CD4-positive, alpha-beta T cell treated with Interleukin-10 for 1 hour (primary cell): ENCODE measurements around the gene TIAM2.

Experiments
- DNase-seq: peaks from one replicate; pipeline ENCODE4 v3.0.0-alpha.2; 2020

The TIAM2 gene

GRCh38 chr6:155026706-155027045 is 31.6 kb downstream of the TIAM2 start:
- no peak for DNase-seq

GRCh38 chr6:155030148-155030720 is 35.1 kb downstream of the TIAM2 start:
- no peak for DNase-seq

DNA sequence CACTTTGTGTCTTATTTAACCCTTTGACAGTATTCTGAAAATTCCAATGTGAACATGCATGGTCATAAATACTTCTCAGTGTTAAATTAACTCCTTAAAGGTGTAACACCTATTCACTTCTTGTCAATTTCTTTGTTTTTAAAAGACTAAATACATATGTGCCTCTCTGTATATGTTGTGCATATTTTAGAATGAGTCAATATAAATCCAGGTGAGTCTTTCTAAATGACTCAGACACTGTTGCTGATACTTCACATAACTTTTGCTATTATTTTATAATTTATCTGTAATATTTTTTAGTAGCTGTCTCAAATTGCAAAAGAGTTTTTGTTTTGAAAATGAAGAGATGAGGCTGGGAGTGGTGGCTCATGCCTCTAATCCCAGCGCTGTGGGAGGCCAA is 36.0 kb downstream of the TIAM2 start:
- DNase-seq: no peak

DNA sequence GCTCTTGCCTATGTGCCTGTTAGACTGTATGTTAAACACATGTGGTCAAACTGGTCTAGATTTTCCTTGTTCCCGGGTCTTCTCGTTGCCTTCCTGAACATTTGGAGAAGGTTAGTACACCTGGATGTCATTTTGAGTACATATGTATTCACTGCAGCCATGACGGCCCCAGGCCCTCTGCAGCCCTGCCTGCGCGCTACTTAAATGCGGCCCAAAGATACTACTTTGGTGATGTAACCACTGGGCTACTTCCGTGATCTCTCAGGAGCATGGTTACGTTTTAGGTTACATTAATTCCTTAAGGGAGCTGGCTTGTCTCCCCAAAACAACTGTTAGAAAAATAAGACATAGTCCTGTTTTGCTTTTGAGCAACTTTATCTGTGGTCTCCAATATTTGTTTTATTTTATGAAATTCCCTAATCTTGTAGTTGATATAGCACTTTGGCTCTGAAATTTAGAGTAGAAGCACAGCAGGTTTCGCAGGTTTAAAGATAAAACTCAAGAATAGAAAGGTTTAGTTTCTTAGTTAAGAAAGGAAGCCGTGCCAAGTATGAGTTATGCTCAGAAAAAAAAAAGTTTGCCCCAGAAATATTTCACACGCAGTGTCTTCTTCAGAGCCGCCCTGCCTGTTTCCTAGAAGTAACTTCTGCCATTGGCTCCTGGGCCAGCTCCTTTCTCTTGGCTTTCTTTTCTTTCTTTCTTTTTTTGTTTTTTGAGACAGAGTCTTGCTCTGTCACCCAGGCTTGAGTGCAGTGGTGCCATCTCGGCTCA is 38.1 kb downstream of the TIAM2 start:
- DNase-seq: no peak

DNA sequence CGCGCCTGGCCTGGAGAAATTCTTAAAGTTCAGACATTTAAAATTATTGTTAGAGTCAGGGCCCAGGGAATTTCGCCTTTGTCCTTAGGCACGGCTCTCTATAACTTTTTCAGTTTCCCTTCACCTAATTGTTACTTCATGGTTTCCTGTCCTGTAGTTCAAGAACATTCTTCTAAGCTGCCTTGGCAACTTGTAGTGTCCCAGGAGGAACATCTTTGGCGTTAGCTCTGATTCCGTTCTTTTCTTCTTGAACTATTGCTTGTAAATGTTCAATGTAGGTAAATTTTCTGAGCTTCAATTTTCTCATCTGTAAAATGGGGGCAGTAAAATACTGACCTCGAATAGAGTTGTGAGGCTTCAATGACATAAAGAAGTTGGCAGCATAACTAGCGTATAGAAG is 41.8 kb downstream of the TIAM2 start:
- DNase-seq: no peak

DNA sequence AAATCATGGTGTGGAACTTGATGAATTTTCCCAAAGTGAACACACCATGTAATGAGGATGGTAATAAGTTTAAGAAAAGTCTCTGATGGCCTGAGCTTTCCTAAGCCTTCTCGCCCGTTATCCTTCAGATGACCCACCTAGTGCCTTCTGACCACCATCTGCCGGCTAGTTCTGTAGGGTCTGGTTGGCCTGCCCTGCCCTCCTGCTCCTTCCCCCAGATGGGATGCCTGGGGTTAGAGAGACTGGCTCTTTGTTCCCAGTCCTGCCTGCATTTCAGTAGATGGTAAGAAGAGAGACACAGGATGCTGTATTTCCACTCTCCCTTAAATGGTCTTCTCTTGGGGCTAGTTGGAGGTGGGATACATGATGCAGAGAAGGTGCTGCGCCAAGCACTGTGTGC is 43.0 kb downstream of the TIAM2 start:
- no peak for DNase-seq

GRCh38 chr6:155038527-155038926 is 43.4 kb downstream of the TIAM2 start:
- no peak for DNase-seq

DNA sequence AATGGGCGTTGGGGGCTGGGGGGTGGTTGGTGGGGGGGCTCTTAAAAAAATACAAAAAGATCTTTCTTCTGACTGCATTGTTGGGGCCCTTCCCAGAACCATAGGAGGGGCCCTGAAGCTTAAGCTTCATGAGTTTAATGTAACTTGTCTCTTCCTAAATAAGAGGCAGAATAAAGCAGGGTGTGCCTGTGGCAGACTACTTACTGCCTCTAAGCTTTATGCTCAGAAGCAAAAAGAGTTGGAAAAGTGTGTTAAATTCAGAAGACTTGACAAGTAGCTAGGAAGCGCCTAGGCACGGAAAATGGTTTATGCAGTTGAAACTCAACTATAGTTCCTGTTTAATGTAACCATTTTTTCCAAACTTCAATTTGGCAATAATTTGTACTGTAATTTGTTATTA is 44.5 kb downstream of the TIAM2 start:
- DNase-seq: no peak

- DNase-seq: no peak
These were observed 45.0 kb downstream of the TIAM2 start for GRCh38 chr6:155040154-155040553.

DNA sequence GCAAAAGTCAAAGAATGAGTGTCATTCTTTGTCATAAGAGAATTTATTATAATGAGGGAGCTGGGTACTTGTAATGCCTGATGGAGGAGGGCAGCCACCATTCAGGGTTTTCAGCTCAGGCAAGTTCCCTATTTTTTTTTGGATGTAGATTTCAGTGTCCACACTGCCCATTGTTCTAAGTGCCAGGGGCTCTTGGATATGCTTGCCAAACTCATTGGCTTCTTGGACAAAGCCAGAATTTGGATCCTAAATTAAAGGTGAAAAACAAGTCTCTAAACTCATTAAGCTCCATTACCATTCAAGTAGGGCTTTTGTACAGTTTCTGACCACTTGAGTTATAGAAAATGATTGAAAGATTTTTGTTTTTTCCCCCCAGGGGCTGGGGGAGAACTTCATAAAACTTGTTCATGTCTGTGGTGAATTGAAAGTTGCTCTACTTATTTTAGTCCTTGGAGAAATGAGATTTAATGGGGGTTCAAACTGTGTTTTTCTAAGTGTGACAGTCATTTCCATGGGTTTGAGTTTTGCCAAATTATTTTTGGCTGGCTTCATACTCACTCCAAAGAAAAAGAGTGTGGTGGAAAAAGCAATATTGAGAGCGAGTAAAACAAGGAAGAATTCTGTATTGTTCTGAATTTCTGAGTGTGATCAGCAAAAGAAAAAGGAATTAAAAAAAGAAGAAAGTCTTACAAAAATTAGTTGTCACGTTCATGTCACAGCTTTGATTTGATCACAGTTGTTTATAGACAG is 46.0 kb downstream of the TIAM2 start:
- DNase-seq: no peak

DNA sequence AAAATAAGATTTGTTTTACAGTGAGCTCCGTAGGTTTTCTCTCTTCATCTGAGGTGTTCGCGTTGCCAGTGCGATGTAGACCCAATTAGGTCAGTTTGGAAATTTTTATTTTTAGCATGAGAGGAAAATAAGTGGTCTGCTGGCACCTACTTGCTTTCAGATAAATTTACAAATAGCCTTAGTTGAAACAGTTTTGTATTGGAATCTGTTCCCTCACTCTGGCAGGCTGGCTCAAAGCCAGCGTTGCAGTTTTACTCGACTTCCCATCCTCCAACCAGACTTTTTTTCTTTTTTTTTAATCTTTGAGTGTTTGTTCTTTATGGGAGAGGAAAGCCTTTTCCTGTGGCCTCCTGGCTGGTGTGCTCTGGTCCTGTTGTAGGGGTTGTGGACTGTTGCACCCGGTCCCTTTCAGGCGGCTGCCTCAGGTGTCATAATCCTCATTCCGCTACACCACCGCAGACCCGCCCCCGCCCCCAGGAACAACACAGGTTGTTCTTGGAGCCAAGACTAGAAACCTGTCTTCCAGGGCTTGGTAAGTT is 46.7 kb downstream of the TIAM2 start:
- no peak for DNase-seq

- DNase-seq: no peak
These were observed 47.9 kb downstream of the TIAM2 start for GRCh38 chr6:155042983-155043382.

DNA sequence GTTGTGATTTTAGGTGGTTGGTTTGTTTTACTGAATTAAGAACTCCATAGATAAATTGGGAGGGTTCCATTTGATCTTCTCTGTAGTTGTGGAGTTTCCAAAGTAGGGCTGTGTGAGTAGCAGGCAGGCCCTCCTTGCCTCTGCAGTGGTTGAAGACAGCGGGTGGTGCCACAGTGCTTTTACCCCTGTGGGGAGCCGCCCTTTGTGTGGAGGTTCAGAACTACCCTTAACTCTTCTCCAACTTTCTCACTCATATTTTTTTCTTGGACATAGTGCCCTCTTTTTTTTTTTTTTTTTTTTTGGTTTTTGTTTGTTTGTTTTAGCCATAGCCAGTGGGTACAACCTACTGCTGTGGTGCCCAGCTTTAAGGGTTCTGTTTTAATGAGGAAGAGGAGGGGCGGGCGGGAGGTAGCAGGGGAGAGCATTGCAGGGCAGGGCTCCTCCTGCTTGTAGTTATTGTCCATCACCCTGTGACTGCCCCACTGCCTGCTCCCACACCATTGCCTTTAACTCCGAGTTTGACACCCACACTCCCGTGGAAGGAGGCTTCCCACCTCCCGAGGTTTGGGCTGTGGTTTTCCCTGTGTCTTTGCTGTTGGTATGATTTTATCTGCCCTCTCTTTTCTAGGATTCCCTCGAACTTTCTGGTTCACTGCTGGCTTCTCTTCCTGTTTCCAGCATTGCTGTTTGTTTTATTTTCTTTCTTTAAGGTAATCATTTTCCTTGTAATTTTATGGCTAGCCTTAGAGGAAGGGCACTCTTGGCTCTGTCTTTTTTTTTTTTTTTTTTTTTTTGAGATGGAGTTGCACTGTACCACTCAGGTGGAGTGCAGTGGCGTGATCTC is 50.7 kb downstream of the TIAM2 start:
- DNase-seq: no peak

GRCh38 chr6:155047523-155047922 is 52.4 kb downstream of the TIAM2 start:
- no peak for DNase-seq

- peak; percentile 31 for DNase-seq
These were observed 55.2 kb downstream of the TIAM2 start for GRCh38 chr6:155050311-155050710.

DNA sequence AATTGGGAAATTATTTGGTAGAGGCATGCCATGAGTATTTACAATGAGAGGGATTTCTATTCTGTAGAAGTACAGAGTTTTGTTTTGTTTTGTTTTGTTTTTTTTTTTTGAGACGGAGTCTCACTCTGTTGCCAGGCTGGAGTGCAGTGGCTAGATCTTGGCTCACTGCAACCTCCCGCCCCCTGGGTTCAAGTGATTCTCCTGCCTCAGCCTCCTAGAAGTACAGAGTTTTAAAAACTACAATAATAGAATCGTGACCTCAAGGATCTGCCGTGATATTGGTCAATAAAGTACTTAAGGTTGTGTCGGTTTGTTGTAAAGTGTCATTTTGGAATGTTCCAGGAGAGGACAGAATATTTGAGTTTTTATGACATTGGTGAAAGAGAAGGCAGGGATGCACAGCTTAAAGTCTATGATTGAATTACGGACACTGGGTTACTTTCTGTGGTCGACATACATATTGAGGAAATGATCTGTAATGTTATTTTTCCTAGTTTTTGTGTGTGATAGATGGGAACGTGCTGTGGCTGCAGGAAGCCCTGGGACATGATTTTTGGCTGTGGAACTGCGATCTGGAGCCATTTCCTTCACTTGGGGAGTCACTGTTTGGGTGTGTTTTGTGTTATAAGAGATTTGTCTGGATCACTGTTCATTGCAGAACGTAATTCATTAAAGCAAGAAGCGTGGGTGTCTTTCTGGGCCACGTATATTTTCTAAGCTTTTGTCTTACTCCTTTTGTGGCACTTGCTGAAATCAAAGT is 59.6 kb downstream of the TIAM2 start:
- no peak for DNase-seq

- no peak for DNase-seq
These were observed 60.6 kb downstream of the TIAM2 start for GRCh38 chr6:155055729-155056128.

GRCh38 chr6:155056756-155057155 is 61.6 kb downstream of the TIAM2 start:
- no peak for DNase-seq

DNA sequence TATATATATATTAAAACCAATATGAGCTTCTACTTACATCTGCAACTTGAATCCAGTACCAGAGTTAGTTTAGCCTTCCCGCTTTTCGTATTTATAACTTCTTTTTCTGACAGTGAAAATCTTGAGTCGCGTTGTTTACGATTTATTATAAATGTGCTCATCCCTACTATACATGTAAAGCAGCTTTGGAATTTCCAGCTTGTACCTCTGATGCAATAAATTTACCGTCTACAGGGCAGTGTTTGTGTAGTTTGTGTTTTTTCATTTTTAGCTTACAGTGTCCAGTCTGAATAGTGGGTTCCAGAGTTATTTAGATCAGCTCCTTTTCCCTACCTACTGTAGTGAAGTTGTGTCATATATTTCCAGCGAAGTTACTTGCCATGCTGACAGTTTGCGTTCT is 66.3 kb downstream of the TIAM2 start:
- DNase-seq: no peak

DNA sequence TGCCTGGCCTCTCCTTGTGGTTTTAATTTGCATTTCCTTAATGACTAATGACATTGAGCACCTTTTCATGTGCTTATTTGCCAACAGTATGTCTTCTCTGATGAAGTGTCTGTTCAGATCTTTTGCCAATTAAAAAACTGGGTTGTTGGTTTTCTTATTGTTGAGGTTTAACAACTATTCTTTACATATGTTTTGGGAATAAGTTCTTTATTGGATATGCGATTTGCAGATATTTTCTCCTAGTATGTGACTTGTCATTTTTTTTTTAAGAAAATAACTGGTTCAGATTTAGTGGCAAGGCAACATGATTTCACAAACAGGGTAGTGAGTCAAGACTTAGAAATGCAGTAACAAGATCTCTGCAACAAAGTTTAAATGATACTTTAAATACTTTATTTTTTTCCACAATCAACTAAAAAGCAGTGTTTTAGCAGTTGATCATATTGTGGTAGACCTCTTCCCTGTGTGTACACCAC is 67.8 kb downstream of the TIAM2 start:
- no peak for DNase-seq

DNA sequence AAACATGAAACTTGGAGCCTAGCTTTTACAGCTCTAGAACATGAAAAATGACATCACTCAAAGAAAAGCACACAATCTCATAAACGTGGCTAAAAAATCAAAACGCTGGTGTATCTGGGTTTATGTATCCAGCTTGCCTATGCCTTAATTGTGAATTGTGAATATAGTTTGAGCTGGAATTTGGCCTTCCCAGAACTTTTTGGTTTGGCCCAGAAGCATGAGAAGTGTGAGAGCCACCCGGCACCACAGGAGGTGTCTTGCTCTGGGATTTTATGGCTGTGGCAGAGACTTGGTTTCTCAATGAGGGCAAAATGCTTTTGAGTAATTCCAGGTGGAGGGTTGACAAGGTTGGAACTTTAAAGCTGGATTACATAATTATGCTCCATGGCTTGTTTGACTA is 69.2 kb downstream of the TIAM2 start:
- DNase-seq: no peak

GRCh38 chr6:155066361-155066760 is 71.2 kb downstream of the TIAM2 start:
- no peak for DNase-seq
